Neuron (in vitro differentiated cells): ENCODE measurements around the gene RNF13.

Source experiments
- H2AFZ ChIP-seq: one replicate; pipeline ENCODE4 v1.6.1; 2013; ENCODE audit warnings: low read depth, mild to moderate bottlenecking, inconsistent platforms, low read length, moderate library complexity
- H3K27me3 ChIP-seq: one replicate; pipeline ENCODE4 v1.6.1; 2013; ENCODE audit warnings: low read length; ENCODE audit not compliant: insufficient read depth
- H3K36me3 ChIP-seq: one replicate; pipeline ENCODE4 v1.6.1; 2013; ENCODE audit warnings: low read length; ENCODE audit not compliant: insufficient read depth
- H3K4me1 ChIP-seq: one replicate; pipeline ENCODE4 v1.6.1; 2013; ENCODE audit warnings: low read length; ENCODE audit not compliant: insufficient read depth
- H3K4me3 ChIP-seq: 2 replicates; pipeline ENCODE4 v1.5.1; 2013; ENCODE audit warnings: mild to moderate bottlenecking, low read length, moderate library complexity
- H3K9me3 ChIP-seq: one replicate; pipeline ENCODE4 v1.6.1; 2013; ENCODE audit warnings: low read length

Gene RNF13

DNA sequence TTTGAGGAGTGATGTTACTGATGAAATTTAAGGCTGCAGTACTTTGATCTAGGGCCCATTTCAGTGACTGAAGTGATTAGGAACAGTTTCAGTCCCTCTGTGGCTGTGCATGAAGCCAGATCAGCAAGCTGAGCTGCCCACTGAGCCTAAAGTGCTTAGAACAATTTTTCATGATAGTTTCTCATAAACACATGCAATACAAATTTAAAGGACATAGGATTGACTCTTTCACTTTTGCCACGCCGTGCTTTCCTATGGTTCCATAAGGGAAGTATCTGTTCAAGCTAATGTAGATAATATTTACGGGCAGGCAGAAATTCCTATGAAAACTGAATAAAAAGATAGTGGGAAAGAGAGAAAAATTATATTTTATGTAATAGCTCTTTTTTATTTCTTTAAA lies 31.3 kb upstream of the RNF13 start:
- peaks cover 2% of the 10 kb centered on the region for H3K27me3 ChIP-seq
- H3K36me3 ChIP-seq = no peaks in the 10 kb centered on the region
- H3K4me1 ChIP-seq = peaks cover 5% of the 10 kb centered on the region
- H3K4me3 ChIP-seq = no peak overlapping the region
- no peak overlapping the region for H2AFZ ChIP-seq
- no peaks in the 10 kb centered on the region for H3K9me3 ChIP-seq

DNA sequence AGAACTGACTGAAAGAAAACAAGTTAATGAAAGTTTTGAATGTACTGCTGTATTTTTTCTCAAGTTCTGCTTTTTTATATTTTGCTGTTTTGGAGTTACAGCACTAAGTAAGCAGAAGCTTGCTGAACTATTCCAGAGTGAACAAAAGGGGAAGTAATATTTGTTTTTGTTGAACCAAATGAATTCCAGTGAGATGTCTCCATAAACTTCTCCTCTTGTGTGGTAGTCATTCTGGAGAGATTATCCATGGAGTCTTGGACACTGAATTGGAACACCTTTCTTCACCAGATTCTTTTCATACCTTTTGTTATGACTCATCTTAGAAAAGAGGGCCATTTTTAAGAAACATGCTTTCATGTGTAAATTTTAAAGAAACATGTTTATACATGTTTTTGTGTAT lies 29.4 kb upstream of the RNF13 start:
- no peaks in the 10 kb centered on the region for H3K27me3 ChIP-seq
- H3K9me3 ChIP-seq = no peaks in the 10 kb centered on the region
- no peak overlapping the region for H3K4me3 ChIP-seq

DNA sequence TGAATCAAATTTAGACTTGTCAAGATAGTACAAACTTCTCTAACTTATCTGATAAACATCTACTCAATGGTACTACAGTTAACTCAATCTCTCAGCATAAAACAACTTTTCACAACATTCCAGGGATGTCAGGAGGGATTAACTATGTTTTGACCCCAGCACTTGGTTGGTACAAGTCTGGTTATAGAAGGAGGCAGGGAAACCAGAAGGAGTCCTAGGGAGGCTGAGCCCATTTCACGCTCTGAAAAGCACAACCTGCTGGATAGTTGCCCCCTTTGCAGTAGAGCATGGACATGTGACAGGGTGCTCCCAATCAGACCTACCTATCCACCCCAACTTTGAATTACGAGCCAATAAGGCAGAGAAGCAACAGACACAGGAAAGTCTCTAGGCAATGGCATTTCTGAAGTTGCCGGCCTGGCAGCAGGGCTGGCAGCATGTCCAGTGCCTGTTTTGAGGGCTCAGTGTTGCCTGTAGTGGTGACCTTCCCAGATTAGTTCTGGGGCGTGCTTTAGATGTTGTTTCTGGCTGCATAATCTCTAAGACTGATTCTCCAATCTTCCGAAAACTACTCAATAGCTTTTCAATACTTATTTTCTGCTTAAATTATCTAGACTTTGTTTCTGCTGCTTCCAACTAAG lies 28.8 kb upstream of the RNF13 start:
- no peaks in the 10 kb centered on the region for H3K36me3 ChIP-seq
- no peak overlapping the region for H3K4me3 ChIP-seq
- peak overlapping the region; percentile 61 for H2AFZ ChIP-seq
- H3K4me1 ChIP-seq = peaks cover 5% of the 10 kb centered on the region
- H3K9me3 ChIP-seq = no peaks in the 10 kb centered on the region
- no peaks in the 10 kb centered on the region for H3K27me3 ChIP-seq

More for the DNA sequence above, 29.4 kb upstream of the RNF13 start:
- Histone ChIP-seq H3K4me1 (peaks cover 5% of the 10 kb centered on the region), H3K36me3 (no peaks in the 10 kb centered on the region), H2AFZ (peak overlapping the region; percentile 61)

DNA sequence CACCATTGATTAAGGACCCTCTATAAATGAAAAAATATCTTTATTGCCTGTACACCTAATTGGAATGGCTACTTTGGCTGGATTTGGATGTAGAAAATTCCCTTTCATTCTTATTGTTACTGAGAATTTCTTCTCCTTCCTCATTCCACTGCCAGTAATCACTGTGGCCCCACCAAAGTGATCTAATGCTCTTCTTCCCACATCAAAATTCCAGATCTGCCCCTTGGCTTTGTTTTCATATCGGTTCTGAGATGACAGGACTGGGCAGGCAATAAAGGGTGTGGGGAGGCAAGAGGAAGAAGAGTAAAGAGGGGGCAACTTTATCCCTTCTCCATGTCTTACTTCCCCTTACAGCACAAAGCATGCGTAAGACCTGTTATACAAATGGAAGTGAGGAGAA lies 22.7 kb upstream of the RNF13 start:
- Histone ChIP-seq H3K27me3 (no peaks in the 10 kb centered on the region), H3K4me1 (peaks cover 6% of the 10 kb centered on the region), H2AFZ (no peak overlapping the region), H3K4me3 (no peak overlapping the region), H3K9me3 (no peaks in the 10 kb centered on the region), H3K36me3 (no peaks in the 10 kb centered on the region)

DNA sequence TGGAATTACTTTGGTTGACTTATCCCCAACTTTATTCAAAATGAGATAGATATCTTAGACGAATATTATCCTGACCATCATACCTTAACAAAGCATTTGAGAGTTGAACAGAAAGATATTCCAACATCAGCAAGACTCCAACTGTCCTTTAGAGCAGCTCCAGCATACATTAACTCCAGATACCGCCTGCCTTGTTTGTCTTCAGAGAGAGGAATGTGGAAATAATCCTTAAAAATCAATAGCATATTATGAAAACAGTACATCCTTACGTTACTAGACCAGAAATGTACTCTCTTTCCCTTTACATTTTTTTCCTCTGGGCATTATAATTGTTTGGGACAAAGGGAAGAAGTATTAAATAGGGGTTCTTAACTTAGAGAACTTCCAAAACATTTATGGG lies 22.3 kb upstream of the RNF13 start:
- H3K4me1 ChIP-seq = peaks cover 6% of the 10 kb centered on the region
- H3K4me3 ChIP-seq = no peak overlapping the region
- no peak overlapping the region for H2AFZ ChIP-seq
- no peaks in the 10 kb centered on the region for H3K9me3 ChIP-seq
- no peaks in the 10 kb centered on the region for H3K36me3 ChIP-seq
- no peaks in the 10 kb centered on the region for H3K27me3 ChIP-seq

DNA sequence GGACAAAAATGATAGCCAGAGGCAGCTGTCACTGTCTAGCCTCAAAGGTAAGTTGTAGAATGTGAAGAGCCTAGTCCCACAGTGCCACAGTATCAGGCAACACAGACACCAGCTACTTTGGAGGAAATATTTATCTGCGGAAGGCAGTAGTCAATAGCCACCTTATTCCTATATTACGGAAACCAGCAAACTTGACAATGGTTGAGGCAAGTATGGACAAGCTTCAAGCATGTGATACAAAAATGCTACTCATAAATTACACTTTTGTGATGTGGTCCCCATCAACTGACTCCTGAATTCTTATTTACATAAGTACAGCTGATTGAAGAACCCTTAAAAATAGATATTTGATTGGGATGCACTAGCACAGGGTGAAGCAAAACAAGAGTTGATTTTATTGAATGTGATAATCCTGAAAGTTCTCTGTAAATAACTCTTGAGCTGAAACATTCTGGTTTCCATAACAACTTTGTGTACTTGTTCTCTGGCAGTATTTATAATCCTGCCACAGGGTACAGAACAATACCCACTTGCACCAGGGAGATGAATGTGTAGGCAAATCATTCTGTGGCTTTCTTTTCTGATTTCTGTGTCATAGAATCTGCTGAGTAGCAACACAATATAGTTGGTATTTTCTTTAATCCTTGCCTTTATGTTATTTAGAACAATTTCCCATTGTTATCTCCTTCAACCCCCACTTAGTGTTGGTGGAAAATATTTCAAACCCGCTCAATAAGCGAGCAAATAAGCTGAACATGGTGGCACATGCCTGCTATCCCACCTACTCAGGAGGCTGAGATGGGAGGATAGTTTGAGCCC lies 20.4 kb upstream of the RNF13 start, which contains the start of gene ANKUB1:
Gene ANKUB1 (minus strand): TSS at position 103 of the 819 bp plus-strand sequence. CDS start 188 bp downstream, outside the sequence.
- Histone ChIP-seq H3K4me3 (no peak within 1 kb of the TSS), H2AFZ (no peak within 1 kb of the TSS), H3K9me3 (no peaks in the 10 kb centered on the region), H3K36me3 (no peaks in the 10 kb centered on the region), H3K27me3 (no peaks in the 10 kb centered on the region), H3K4me1 (peaks cover 6% of the 10 kb centered on the region)

DNA sequence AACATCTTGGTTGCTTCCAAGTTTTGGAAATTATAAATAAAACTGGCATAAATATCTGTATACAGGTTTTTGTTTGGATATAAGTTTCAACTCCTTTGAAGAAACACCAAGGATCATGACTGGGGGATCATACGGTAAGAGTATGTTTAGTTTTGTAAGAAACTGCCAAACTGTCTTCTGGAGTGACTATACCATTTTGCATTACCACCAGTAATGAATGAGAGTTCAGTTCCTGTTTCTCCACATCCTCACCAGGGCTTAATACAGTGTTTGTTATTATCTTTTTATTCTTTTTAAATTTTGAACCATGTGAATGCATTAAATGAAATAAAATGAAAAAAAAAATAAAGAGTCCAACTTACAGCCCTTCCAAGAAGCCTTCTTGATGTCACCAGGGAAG lies 17.0 kb upstream of the RNF13 start:
- Histone ChIP-seq H3K27me3 (no peaks in the 10 kb centered on the region), H3K36me3 (no peaks in the 10 kb centered on the region), H3K9me3 (no peaks in the 10 kb centered on the region), H3K4me3 (no peak overlapping the region), H3K4me1 (peaks cover 6% of the 10 kb centered on the region), H2AFZ (no peak overlapping the region)

DNA sequence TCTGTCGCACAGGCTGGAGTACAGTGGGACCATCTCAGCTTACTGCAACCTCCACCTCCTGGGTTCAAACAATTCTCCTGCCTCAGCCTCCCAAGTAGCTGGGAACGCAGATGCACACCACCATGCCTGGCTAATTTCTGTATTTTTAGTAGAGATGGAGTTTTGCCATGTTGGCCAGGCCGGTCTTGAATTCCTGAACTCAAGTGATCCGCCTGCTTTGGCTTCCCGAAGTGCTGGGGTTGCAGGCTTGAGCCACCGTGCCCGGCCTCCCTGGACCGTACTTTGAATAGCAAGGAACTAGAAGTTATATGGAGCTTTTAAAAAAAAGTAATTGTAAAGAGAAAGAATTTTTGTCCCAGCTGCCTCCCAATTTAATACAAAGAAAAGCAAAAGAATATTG lies 12.3 kb upstream of the RNF13 start:
- no peaks in the 10 kb centered on the region for H3K9me3 ChIP-seq
- no peak overlapping the region for H2AFZ ChIP-seq
- peaks cover 9% of the 10 kb centered on the region for H3K4me1 ChIP-seq
- no peaks in the 10 kb centered on the region for H3K36me3 ChIP-seq
- H3K27me3 ChIP-seq = no peaks in the 10 kb centered on the region
- no peak overlapping the region for H3K4me3 ChIP-seq

DNA sequence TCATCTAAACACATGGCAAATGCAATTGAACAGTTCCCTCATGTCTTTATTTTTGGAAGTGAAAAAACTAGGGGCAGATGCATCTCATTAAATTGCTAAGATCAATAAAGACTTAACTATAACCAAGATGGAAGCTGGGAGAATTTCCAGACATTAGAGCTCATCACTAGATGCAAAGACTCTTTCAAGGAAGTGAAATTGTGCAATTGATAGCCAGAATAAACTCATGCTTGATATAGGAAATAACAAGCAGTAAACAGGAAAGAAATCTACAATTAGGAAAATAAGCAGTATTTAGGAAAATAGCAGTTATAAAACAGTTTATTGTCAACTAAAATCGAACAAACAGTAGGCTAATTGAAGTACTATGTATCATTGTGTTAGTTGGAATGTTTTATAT lies 11.8 kb upstream of the RNF13 start:
- peaks cover 9% of the 10 kb centered on the region for H3K4me1 ChIP-seq
- H3K36me3 ChIP-seq = no peaks in the 10 kb centered on the region
- H3K9me3 ChIP-seq = no peaks in the 10 kb centered on the region
- H2AFZ ChIP-seq = no peak overlapping the region
- no peaks in the 10 kb centered on the region for H3K27me3 ChIP-seq
- H3K4me3 ChIP-seq = no peak overlapping the region

DNA sequence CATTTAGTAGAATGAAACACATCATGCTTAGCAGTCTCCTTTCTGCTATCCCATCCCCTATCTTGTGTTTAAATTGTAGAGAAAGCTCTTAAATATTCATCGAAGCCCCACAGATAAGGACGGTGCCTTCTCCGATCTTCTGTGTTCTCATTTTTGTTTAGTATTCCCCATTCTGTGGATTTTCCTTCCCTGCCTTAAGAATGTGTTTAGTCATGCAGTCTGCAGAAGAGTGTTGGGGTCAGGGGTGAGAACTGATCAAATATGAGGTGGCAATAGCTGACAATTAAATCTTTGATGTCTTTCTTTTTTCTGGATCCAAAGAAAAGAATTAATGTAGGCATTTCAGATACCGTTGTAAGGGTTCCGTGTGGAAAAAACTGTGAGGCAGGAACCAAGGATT lies 11.4 kb upstream of the RNF13 start:
- no peak overlapping the region for H3K4me3 ChIP-seq
- H3K27me3 ChIP-seq = no peaks in the 10 kb centered on the region
- H2AFZ ChIP-seq = no peak overlapping the region
- no peaks in the 10 kb centered on the region for H3K9me3 ChIP-seq
- peaks cover 9% of the 10 kb centered on the region for H3K4me1 ChIP-seq
- no peaks in the 10 kb centered on the region for H3K36me3 ChIP-seq

DNA sequence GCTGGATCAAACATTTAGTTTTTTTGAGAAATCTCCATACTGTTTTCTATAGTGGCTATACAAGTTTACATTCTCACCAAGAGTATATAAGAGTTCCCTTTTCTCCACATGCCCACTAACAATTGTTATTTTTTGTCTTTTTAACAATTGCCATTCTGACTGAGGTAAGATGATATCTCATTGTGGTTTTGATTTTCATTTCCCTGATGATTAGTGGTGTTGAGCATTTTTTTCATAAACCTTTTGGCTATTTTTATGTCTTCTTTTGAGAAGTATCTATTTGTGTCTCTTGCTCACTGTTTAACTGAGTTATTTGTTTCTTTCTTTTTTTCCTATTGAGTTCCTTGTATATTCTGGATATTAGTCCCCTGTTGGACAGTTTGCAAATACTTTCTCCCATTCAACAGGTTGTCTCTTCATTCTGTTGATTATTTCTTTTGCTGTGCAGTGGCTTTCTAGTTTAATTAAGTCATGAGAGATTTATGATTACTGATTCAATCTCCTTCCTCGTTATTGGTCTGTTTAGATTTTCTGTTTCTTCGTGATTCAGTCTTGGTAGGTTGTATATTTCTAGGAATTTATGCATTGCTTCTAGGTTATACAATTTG lies 6.7 kb upstream of the RNF13 start:
- Histone ChIP-seq H3K4me1 (peaks cover 8% of the 10 kb centered on the region), H3K27me3 (no peaks in the 10 kb centered on the region), H3K9me3 (no peaks in the 10 kb centered on the region), H2AFZ (no peak overlapping the region), H3K4me3 (no peak overlapping the region), H3K36me3 (no peaks in the 10 kb centered on the region)

DNA sequence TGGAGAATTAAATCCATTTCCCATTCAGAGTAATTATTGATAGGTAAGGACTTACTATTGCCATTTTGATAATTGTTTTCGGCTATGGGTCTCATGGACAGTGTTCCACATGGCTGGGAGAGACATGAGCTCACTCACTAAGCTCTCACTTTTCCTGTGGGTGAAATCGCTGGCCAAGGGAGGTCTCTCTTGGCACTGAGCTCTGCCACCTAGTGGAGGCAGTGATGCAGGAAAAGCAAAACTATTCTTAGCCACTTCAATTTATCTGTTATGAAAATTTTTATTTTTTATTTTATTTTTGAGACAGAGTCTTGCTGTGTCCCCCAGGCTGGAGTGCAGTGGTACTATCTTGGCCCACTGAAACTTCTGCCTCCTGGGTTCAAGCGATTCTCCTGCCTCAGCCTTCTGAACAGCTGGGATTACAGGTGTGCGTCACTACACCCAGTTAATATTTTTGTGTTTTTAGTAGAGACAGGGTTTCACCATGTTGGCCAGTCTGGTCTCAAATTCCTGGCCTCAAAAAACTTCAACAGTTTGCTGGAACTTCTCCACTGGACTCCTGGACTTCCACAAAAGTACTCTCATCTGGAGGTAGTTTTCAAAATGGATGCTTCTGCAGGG lies 4.7 kb upstream of the RNF13 start:
- peaks cover 1% of the 10 kb centered on the region for H3K4me1 ChIP-seq
- H3K4me3 ChIP-seq = no peak overlapping the region
- H3K36me3 ChIP-seq = no peaks in the 10 kb centered on the region
- no peaks in the 10 kb centered on the region for H3K9me3 ChIP-seq
- no peaks in the 10 kb centered on the region for H3K27me3 ChIP-seq
- H2AFZ ChIP-seq = no peak overlapping the region

DNA sequence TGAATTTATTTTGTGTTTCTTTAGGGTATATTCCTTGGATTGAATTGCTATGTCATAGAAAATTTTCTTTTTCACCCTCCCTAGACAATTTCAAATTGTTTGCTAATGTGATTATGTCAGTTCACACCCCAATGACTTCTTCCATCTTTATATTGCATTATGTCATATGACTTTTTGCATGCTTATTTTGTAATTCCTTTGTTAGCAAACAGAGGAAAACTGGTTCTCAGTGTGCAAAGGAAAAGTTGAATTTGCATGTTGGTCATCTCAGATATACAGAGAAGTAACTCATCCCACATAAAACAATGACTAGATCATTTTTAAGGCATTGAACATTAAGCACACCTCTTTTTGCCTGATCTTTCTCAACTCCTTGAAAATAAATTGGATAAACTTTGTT lies 3.3 kb upstream of the RNF13 start:
- no peak overlapping the region for H2AFZ ChIP-seq
- H3K4me3 ChIP-seq = no peak overlapping the region
- no peaks in the 10 kb centered on the region for H3K9me3 ChIP-seq
- H3K4me1 ChIP-seq = peaks cover 6% of the 10 kb centered on the region
- no peaks in the 10 kb centered on the region for H3K27me3 ChIP-seq
- H3K36me3 ChIP-seq = no peaks in the 10 kb centered on the region
